Glomerular visceral epithelial cell (primary cell): ENCODE data around the gene PANK1.
A peak's percentile ranks its signal among the peaks of the same experiment; 100 is the strongest.
"Not testable (repeated sequence)": the region's sequence is repeated elsewhere in the genome, so short reads cannot be mapped to it uniquely, and the experiment has no call there.

Experiments used
- DNase-seq: peaks from one replicate; pipeline ENCODE4 v3.0.0-alpha.2; 2016; ENCODE audit errors: extremely low spot score

The PANK1 gene

DNA sequence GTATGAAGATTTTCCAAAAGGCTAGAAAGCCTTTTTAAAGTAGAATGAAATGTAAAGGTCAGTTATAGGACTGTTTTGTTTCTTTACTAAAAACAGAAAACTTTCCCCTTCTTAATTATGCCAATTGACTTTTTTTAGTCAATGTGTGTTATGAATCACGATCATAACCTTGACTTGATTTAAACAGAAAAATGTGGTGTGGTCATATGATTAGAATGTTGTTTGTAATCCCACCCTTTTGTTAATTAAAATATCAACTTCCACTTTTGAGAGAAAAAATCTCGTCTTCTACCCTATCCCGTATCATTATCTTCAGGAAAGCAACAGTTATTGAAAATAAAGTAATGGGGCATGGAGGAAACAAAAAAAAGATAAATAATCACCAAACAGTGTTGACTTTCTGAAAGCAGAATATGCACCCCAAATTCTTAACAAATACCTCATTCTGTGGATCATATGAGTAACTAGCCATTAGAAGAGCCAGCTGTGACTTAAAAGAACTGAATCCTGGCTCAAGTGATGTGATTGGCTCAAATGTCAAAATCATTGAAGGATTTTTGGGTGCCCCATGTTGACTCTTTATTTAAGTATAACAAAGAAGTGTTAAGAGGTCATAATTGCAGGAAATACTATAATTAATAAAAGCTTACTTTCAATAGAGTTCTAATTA lies 77.3 kb downstream of the PANK1 start:
- no peak for DNase-seq

DNA sequence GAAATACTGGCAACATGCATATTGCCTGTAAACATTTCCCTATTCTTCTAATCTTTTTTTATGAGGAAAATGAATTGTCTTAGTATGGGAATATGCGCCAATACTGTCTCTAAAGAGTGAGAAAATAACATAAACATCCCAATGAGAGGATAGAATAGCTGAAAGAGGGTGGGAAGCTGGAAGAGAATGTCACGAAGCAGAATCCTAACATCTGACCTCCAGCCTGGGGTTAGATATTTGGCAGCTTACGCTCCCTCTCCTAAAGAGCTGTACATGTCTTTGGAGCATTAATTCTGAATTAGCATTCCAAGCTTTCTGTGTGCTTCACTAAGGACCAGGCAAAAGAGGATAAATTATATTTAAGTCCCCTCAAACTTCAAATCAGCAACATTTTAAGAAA lies 78.0 kb downstream of the PANK1 start:
- DNase-seq = no peak

DNA sequence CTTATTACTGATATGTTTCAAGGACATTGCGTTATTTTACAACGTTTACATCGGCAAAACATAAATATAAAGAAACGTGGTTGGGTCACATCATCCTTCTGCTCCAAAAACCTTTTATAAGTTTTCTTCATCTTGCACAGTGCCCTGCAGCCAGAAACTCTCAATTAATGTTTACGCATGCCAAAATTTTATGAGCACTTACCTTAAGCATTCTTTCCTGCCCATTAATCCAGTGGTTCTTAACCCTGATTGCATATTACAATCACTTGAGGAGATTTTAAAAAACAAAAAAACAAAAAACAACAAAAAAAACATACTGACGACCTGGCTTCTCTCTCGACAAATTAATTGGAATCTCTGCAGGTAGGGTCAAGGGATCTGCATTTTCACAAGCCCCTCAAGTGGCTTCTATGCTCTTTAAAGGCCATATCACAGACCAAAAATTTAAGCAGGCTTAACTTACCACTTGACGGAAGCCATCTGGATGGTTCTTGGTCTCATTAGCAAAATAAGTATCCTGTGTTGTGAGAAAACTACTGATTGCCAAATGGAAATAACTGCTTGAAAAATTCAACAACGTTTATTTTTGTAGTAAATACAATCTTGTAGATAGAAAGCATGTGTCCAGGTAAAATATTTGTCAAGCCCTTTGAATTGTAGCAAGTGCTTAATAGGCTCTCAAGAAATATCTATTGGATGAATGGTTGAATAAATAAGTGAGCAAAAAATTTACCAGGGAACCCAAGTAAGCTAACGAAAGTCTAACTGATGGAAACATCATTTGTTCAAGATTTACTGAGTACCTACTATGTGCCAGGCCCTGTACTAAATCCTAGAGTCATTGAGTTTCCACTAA lies 78.7 kb downstream of the PANK1 start:
- no peak for DNase-seq

DNA sequence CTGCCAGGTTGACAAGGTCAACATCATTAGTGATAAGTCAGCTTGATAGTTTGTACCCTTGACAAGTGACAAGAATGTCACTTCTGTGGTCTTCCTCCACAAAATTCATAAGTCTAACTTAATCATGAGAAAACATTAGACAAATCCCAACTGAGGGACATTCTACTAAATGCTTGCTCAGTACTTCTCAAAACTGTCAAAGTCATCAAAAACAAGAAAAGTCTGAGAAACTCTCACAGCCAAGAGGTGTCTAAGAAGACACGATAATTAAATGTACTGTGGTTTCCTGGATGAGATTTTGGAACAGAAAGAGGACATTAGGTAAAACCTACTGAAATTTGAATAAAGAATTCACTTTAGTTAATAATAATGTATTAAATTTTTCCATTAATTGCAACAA lies 79.9 kb downstream of the PANK1 start:
- no peak for DNase-seq

DNA sequence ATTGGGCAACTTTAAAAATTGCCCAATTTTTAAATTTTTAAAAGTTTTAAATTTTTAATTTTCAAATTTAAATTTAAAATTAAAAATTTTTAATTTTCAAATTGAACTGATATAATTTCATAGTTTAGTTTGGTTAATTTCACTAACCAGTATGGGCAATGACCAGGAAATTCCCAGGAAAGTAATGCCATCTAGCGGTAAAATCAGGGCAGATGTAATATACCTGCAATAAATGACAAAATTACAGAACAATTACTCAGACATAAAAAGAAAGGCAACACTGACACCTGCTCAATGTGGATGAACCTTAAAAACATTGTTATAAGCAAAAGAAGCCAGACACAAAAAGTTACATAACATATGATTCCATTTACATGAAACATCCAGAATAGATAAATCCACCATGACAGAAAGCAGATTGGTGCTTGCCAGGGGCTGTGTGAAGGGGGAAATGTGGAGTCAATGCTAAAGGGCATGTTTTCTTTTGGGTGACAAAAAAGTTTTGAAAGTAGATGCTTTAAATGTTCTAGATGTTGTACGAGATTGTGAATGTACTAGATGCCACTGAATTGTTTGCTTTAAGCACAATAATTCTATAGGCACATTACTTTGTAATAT lies 81.1 kb downstream of the PANK1 start:
- DNase-seq = peak; percentile 62

DNA sequence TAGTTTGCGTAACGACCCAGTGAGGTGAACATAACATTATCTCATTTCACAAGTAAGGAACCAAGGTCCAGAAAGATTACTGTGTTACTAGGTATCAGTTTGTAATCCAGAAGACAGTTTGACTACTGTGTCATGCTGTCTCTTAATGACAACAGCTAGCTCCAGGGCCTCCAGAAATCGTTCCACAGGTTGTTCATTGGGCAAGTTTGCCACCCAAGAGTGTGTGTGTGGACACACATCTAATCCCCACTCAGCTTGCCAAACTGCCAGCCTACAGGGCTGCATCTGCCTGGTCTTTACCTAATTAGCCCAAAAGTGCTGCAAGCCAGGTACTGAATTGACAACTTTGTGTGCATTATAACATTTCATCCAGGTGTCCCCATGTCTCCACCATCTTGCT lies 81.7 kb downstream of the PANK1 start:
- DNase-seq = no peak

DNA sequence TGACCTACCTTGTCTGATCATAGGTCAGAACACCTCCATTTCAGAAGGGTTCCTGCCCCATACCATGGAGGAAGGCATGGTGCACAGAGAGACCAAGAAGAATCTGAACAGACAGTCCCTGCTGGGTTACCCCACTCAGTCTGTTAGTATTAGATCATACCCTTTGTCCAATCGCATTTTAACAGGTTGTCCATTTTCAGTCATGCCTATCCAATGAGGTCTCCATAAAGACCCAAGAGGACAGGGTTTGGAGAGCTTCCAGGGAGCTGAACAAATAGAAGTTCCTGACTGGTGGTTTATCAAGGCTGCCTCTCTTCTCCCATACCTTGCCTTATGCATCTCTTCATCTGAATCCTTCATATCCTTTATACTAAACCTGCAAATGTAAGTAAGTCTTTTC lies 88.4 kb downstream of the PANK1 start:
- peak; percentile 73 for DNase-seq

DNA sequence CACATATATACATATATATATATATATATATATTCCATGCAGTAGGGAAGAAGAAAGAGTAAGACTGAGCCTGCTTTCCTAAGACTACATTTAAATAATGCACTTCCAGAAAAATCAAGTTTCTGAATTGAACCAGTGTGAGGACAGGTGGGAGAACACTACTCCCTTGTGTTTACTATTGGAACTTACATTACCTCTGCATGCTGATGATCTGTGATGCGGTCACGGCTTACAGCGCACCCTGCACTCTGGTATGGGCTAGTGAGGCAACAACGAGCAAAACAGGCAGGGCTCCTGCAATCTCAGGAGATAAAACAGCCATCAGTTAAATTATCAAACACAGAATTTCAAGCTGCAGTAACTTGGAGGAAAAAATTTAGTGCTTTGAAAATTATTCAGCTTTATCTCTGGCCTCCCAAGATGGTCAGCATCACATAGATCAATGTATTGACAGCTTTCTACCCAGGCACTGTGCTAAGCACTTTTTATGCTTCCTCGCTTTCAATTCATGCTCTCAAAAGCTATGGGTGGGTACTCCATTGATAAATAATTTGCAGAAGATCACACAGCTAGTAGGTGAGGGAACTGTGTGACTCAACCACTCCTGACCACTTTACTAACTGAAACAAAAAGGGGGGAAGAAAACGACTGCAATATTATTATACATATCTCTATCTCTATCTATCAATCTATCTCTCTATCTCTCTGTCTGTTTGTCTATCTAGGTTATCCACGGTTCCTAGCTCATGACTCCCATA lies 89.2 kb downstream of the PANK1 start:
- DNase-seq = peak; percentile 60

DNA sequence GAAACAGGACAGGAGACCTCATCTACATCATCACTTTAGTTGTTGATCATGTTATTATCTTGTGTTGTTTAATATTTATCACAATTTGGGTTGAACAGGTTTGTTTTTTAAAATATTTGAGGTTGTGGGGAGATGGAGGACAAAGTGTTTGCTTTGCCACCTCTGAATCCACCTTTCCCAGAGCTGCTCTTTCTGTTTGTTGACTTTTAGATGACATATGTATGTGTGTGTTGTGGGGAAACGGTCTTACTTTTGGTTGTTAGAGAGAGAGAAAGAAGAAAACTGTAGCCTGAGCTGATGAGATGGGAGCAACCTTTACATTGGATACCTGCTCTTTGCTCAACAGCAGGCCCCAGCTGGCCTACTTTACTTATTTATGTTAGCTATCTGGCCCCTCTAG lies 90.6 kb downstream of the PANK1 start:
- DNase-seq = no peak

DNA sequence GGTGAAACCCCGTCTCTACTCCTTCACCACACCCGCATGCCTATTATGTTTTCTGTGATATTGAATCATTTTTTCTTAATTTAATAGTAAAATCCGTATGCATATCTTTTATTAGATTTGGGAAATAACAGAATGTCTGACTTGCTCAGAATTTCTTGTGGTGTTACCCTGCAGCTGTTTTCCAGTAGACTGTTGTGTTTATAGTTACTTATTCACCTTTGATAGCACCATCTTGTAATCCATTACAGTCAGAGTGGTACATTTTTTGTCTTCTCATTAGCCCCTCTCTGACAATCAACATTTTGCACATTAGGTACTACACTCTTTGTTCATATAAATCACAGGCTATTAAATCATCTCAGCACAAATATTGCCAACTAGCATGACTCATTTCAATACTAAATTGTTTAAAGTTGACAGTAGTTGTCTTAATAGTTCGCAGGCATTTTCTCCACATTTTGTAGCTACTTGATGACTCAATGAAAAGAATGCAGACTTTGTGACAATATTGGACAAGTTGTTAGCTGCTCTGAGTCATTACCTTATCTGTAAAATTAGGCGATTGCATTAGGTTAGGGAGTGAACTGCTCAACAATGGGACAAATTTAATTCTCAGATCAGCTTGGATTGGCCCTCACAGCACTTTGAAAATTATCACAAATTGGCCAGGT lies 91.8 kb downstream of the PANK1 start:
- DNase-seq = peak; percentile 80

DNA sequence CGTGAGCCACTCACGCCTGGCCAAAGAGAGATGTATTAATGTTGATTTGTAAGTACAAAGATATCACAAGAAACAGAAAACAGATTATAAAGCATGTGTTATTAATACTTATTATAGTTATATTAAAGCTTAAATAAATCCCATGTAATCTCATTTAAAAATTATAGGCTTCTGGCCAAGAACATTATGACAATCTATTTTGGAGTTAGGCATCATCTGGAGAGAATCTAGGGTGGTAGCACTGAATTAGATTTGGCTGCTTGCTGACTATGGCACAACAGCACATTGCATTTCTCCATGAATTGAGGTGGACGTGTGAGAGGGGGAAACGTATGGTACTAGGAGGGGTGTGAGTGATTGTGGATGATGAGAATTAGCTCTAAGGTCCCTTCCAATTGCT lies 92.8 kb downstream of the PANK1 start:
- DNase-seq = no peak

DNA sequence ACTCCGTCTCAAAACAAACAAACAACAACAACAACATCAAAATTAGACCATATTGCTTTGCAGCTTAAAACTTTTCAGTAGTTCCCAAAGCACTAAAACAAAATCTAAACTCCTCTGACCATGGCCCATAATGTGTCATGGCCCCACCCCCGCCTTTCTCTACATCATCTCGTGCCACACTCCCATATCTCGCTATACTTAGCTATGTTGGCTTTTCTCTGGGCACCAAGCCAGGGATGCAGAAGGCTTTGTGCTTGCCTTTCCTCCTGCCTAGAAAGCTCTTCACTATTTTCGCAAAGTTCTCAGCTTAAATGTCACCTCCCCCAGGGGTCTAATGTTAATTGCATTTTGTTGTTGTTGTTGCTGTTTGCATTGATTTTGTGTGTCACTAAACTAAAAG lies 94.5 kb downstream of the PANK1 start:
- DNase-seq = peak; percentile 21

DNA sequence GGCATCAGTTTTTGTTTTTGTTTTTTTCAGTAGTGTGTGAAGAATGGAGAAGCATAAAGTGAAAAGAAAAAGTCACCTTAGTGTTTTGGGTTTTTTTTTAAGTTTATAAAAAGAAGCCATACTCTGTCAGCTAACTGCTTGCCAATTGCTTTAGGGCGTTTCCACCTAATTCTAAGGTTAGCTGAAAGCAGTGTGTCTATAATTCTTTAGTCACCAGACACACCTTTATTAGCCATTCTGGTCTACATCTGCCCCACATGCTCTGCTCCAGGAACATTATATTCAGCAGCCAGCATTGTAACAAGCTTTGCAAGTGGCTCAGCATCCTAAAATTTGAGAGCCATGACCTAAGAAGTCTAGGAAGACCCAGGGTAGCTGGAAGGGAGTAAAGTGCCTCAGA lies 95.5 kb downstream of the PANK1 start:
- no peak for DNase-seq

DNA sequence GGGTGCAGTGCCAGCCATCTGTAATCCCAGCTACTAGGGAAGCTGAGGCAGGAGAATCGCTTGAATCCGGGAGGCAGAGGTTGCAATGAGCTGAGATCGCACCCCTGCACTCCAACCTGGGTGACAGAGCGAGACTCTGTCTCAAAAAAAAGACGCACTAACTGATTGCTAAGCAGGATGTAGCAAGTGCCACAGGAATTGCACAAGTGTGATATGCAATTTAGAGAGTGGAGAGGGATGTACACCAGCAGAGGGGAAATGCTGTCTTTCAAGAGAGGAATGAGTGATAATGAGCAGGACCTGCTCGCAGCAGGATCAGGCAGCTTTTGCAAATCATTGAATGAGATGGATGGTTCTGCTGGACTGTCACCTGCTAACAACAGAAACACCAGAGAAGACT lies 96.4 kb downstream of the PANK1 start:
- DNase-seq = no peak

DNA sequence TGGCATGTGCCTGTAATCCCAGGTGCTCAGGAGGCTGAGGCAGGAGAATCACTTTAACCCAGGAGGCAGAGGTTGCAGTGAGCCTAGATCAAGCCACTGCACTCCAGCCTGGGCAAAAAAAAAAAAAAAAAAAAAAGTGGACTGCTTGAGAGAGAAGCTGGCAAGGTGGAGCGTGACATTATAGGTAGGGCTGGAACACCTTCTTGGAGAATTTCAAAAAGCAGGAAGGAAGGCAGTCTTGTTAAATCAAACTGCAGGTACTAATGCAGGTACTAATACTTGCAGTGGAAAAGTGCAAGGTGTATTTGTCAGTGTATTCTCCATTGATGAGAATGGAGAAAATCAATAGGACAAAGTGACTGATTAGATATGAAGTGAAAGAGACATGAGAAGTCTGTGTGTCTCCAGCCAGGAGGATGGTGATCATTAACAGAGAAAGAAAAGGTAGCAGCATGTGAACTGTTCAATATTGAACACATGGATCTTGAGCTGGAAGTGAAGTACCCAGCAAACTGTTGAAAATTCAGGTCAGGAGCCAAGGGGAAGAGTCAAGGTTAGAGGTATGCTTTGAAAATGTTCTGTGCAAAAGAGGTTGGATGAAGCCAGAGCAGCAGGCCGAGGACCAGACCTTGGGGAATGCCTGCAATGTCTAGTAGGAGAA lies 97.1 kb downstream of the PANK1 start:
- no peak for DNase-seq

DNA sequence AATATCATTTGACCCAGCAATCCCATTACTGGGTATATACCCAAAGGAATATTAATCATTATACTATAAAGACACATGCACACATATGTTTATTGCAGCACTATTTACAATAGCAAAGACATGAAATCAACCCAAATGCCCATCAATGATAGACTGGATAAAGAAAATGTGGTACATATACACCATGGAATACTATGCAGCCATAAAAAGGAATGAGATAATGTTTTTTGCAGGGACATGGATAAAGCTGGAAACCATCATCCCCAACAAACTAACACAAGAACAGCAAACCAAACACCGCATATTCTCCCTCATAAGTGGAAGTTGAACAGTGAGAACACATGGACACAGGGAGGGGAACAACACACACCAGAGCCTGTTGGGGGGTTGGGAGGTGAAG lies 98.4 kb downstream of the PANK1 start:
- DNase-seq = not testable (repeated sequence)

DNA sequence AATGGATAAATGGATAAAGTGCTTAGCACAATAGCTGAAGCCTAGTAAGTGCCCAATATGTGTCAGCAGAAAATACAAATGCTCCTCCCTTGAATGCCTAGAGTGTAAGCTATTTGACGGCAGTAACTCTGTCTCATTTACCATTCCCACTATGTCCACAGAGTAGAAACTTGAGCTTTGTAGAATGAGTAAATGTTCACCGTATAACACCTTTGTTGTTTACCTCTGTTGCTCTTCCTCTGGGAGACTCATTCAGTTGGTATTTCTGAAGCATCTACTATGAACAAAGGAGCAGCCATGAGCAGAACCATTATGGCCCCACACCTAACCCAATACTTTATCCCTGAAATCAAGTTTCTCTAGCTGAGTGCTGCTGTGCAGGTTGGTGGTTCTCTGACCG lies 101.2 kb downstream of the PANK1 start:
- DNase-seq = no peak

DNA sequence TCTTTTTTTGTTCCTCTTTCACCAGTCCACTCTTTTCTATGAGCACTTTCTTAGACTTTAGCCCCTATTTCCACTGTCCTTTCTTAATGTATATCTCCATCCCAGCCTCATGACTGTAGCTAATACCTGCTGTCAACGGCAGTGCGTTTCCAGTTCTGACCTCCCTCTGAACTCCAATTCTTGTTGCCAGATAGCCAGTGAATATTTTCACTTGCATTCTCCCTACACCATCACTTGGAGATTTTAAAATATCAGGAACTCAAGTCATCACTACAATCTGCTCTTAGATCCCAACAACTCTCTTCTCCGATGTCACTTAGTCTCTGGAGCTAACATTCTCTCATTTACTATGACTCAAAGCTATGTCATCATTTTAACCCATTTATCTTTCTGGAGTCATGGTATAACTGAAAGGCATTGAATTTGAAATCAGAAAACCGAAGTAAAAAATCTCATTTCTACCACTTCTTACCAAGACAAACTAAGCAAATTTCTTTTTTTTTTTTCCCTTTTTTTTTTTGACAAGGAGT lies 104.6 kb downstream of the PANK1 start:
- DNase-seq = no peak

DNA sequence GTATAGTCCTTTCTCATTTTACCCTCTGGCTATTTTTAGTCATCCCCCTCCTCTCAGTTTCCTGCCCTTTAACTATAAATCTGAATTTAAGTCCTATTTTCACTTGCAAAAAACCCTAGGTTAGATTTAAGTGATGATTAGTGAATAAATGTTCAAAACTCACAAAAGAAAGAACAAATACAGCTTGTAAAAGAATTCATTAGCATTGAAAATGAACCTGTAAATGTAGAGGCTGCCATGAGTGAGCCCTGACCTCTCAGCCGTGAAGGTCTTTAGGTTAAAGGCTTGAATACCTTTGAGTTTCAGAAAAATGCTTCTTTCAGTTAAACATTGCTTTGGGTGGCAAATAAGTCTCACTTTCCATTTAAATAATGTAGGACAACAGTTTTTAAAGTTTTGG lies 107.7 kb downstream of the PANK1 start:
- no peak for DNase-seq

DNA sequence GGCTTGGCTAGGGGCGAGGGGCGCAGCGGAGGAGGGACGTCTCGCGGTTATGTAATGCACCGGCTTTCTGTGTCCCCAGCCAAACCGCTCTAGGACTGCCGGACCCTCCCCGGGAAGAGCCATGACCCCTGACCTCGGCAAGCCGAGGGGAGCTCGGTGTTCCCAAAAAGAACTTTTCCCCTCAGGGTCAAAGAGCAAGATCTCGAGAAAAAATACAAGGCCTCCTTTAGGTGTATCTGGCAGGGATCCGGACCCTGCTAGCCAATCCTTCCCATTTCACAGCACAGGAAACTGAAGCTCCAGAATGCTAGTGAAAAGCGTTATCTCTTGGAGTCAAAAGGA lies 109.1 kb downstream of the PANK1 start:
- no peak for DNase-seq
